Stimulated activated CD4-positive, alpha-beta T cell treated with anti-CD3 and anti-CD28 coated beads, Interleukin-12 subunit alpha, Interleukin-12 subunit beta, amount 100 ng/mL, for 4 hours (primary cell): ENCODE results near the gene RAF1.
"Not testable (repeated sequence)": the region's sequence is repeated elsewhere in the genome, so short reads cannot be mapped to it uniquely, and the experiment has no call there.

Source experiments
- DNase-seq: peaks from one replicate; pipeline ENCODE4 v3.0.0-alpha.2; 2020

RAF1 gene

DNA sequence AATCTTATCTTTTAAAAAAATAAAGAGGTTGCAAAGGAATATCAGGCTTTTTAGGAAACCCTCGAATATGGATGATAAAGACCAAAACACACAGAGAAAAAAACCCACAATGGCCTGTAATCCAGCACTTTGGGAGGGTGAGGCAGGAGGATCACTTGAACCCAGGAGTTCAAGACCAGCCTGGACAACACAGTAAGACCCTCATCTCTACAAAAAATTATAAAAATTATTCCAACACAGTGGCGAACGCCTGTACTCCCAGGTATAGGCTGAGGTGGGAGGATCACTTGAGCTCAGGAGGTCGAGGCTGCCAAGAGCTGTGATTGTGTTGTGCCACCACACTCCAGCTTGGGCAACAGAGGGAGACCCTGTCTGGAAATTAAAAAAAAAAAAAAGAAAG is 30.8 kb downstream of the RAF1 start:
- no peak for DNase-seq

DNA sequence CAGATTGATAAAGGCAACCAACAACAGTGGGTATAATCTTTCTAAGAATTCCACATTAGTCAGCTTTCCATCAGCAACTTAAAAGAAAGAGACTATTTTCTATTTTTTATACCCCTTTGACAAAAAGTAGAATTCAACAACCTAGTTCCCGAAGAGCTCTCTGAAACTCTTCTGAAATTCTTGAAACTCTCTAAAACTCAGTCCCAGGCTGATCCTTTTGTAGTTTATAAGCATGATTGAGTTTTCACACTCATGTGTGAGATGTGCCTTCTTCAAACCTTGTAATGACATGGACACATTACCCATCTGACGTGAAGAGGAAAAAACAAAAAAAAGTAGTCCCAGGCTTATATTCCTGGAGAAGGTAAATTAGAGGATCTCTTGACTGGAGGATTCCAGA is 31.4 kb downstream of the RAF1 start:
- DNase-seq: no peak

DNA sequence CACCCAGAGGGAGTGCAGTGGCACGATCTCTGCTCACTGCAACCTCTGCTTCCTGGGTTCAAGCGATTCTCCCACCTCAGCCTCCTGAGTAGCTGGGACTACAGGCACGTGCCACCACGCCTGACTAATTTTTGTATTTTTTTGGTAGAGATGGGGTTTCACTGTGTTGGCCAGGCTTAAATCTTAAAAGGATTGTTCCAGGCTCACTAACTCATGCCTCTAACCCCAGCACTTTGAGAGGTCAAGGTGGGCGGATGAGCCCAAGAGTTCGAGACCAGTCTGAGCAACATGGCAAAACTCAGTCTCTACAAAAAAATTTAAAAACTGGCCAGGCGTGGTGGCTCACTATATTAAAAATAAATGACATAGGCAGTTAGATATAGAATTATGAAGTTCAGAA is 33.1 kb downstream of the RAF1 start:
- not testable (repeated sequence) for DNase-seq

DNA sequence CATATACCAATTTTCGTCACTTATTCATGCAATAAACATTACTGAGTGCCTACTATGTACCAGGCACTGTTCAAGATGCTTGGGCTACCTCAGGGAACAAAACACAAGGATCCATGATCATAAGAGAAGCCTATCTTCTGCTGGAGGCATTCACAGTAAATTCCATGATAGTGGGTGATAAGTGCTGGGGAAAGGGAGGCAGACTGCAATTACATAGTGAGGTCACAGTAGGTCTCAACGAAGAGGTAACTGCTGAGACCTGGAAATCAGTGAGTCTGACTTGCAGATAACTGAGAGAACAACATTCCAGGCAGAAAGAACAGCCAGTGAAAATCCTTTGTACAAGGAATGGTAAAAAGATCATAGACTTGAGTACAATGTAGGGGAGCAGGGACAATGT is 33.6 kb downstream of the RAF1 start:
- DNase-seq: no peak

DNA sequence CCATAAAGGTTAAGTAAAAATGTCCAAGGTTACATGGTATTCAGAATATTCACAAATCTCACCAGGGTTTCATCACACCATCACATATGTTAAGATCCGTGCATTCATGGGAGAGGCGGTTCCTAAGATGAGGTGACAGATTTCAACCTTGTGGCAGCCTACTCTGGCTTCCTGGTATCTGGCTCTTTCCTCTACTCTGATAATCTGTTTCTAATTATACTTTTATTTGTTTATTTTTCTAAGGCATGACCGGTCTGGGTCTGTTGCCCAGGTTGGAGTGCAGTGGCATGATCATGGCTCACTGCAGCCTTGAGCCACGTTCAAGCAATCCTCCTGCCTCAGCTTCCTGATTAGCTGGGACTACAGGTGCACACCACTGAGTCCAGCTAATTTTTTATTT is 34.4 kb downstream of the RAF1 start:
- no peak for DNase-seq

DNA sequence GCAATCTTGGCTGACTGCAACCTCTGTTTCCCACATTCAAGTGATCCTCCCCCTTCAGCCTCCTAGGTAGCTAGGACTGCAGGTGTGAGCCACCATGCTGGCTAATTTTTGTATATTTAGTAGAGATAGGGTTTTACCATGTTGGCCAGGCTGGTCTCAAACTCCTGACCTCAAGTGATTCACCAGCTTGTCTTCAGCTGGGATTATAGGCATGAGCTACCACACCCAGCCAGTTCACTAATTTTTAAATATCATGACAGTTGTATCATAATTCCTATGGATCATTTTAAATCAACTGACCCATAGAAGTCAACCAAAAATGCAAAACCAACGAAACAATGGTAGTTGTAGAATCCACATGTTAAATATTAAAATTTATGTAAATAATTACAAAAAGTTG is 35.1 kb downstream of the RAF1 start:
- no peak for DNase-seq

DNA sequence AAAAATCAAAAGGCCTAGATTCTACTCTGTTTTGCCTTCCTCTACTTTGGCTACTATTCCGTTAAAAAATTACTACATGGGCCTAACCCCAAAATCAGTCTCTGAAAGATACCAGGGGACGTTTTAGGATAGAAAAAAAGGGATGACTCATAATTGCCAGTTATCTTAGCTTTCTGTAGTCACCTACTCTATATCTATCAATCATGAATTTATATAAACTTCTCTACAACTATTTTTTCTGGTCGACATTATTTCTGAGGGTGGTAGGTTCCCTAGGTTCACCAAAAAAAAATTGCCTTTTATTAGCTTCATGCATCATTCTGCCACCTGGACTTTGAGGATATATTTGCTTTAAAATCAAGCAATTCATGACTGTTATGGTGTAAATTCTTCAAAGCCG is 36.5 kb downstream of the RAF1 start:
- no peak for DNase-seq

DNA sequence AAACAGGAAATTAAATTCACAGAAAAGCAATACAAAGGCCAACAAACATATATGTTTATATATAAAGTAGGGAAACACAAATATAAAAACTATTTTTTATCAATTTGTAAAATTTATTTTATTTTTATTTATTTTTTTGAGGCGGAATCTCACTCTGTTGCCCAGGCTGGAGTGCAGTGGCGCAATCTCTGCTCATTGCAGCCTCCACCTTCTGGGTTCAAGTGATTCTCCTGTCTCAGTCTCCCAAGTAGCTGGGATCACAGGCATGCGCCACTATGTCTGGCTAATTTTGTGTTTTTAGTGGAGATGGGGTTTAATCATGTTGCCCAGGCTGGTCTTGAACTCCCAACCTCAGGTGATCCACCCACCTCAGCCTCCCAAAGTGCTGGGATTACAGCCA is 39.0 kb downstream of the RAF1 start:
- not testable (repeated sequence) for DNase-seq

DNA sequence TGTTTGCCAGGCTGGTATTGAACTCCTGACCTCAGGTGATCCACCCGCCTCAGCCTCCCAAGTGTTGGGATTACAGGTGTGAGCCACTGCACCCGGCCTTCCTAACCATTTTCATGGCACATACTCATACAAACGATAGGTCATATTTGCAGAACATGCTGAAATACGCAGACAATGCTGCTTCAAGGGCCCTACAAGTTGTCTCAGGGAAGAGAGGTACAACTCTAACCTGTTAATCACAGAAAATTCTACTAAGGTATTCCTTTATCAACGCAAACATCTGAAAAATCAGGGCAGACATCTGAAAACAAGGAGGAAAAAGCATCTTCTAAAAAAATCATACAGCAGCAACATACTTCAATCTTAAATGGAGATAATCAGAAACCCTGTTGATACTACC is 39.9 kb downstream of the RAF1 start:
- DNase-seq: no peak

DNA sequence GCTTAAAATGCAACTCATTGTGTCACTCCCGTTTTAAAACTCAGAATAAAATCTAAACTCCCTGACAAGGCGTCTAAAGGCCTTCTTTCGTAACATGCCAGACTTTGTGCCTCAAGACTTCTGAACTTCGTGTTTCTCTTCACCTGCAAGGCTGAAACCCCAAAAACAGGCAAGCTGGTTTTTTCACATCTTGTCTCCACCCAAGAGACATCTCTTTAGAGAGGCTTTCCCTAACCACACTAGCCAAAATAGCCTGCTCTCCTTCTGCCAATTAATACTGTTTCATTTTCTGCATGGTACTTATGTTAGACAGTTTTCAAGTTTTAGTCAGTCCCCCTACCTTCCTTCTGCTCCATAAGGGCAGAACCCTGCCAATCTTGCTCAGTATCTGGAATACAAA is 41.6 kb downstream of the RAF1 start:
- DNase-seq: no peak

DNA sequence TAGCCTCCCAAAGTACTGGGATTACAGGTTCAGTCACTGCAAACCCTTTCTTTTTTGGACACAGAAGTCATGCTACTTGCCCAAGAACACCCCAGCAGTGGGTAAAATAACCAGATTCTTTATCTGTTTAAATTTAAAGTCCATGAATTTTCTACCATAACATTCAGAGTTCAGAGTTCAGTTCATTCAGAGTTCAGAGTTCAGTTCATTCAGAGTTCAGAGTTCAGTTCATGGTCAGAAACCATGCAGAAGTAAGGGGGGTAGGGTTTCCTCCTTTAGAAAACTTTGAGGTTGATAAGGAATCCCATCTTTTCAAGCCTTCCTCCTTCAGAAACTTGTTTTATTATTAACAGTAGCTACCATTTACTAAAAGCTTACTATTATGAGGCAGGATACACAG is 43.2 kb downstream of the RAF1 start:
- DNase-seq: no peak

DNA sequence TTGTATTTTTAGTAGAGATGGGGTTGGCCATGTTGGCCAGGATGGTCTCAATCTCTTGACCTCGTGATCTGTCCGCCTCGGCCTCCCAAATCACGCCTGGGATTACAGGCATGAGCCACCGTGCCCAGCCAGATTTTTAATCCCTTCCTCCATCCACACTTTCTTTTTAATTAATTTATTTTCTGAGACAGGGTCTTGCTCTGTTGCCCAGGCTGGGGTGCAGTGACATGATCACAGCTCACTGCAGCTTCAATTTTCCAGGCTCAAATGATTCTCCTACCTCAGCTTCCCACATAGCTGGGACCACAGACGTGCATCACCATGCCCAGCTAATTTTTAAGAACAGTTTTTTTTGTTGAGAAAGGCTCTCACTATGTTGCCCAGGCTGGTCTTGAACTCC is 43.6 kb downstream of the RAF1 start:
- no peak for DNase-seq

DNA sequence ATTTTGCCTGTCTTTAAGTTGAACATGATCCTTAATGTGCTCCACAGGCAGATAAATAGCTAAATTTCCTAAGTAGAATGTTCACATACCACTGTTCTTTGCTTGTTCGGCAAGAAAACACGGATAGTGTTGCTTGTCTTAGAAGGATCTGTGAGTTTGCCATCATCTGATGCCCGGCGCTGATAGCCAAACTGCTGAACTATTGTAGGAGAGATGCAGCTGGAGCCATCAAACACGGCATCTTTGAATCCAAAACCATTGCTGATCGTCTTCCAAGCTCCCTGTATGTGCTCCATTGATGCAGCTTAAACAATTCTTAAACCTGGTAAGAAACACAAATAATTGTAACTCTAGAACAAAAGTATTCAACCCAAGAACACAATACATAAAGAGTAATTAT is 45.5 kb downstream of the RAF1 start:
- no peak for DNase-seq

DNA sequence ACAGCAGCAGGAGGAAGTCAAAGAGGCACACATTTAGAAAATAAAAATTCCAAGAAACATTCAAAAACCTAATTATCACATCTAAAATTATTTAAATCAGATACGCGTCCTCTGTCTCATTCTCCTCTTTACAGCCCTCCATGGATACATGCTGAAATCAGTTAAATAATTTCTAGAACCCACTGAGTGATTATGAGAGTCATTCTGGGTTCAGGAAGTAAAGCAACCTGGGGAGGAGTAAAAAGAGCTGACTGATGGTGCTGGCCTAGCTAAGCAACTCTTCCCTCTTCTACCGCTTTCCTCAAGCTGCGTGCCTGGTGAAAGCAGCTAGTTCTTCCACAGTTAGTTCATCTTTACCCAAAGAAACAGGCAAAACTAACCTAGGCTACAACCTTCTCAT is 48.7 kb downstream of the RAF1 start:
- no peak for DNase-seq

DNA sequence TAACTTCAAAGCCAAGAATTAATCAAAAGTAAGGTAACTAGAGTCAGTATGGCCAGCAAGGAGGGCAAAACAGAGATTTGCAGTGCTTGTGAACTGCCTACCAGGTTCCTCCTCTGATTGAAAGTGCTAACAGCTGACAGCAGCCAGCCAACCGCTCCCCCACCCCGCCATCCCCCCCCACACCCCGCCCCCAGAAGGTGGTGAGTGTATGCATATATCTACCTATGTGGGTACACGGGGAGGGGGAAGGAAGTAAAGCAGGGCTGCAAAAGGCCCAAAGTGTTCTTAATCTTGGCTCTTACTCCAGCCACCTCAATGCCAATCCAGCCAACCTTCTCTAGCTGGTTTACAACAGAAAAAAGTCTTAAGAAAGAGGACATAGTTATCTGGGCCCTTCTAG is 50.7 kb downstream of the RAF1 start:
- DNase-seq: no peak

DNA sequence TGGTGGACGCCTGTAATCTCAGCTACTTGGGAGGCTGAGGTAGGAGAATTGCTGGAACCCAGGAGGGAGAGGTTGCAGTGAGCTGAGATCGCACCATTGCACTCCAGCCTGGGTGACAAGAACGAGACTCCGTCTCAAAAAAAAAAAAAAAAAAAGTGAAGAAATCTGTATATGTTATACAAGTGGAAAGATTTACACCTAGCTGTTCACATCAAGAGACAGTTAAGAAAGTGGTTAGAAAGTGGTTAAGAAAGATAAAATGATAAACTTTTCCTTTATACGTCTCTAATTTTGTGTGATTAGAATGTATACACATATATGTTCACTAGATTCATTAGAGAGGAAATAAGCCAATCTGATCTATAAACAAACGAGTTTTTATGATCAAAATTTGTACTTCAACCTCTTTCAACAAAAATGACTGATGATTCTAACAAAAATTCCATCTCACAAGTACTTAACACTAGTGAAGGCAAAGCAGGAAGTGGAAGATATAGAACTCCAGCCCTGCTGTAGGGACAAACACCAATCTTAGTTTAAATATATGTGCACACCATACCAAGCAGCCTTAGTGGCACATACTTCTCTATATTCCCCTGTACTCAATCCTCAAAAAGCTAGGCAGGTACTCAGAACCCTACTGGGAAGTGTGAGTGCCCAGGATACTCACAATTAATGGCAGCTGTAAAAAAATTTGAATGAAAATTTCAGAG is 51.2 kb downstream of the RAF1 start:
- no peak for DNase-seq

DNA sequence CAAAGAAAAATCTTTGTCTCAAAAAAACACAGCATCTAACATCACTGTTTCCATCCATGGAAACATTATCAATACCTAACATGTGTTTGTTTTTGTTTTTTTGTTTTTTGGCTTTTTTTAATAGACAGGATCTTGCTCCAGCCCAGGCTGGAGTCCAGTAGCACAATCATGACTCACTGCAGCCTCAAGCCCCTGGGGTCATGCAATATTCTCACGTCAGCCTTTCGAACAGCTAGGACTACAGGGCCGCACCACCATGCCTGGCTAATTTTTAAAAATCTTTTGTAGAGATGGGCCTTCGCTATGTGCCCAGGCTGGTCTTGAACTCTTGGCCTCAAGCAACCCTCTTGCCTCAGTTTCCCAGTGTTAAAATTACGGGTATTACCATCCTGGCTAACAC is 52.8 kb downstream of the RAF1 start:
- no peak for DNase-seq

DNA sequence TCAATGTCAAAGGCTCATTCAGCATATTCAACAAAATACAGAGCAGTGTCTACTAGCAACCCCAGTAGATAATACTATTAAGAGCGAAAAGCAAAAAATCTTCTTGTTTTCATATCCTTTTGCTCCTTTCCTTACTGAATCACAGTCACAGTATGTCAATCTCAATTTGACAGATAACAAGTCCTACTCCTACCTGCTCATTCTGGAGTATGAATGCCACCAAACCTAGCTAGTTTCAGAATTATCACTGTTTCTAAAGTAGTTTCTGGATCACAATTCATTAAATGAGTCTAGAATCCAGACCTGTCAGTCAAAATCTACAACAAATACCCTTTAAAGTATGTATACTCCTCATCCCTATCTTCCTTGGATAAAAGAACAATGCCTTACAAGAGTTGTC is 55.5 kb downstream of the RAF1 start:
- no peak for DNase-seq

DNA sequence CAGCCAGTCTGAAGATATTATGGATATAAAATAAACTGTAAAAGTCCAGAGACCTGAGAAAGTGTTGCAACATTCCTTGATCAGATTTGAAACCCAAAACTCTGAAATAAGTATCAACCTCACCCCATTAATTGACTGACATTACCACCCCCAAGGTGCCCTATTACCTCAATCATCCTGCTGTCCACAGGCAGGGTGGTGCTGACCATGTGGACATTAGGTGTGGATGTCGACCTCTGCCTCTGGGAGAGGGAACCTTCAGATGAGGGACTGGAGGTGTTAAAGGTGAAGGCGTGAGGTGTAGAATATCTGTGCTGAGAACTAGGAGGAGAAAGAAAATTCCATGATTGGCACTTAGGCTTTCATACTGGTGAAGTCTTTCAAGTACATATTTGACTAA is 59.9 kb downstream of the RAF1 start:
- DNase-seq: no peak

DNA sequence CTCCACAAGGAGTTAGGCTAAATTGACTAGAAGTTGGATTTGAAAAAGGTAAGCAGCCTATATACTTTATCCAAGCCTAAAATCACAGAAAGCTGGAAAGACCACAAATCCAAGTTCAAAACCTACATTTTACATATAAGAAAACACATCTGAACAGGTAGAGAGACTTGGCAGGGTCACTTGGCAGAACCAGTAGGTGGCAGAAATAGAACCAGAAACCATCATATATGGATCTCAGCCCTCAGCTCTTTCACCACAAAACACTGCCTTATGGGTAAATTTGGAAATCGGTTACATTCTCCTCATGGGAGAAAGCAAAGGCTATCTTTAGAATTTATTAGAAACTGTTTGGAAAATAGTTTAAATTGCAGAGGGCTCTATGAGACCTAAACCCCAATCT is 62.8 kb downstream of the RAF1 start:
- no peak for DNase-seq

DNA sequence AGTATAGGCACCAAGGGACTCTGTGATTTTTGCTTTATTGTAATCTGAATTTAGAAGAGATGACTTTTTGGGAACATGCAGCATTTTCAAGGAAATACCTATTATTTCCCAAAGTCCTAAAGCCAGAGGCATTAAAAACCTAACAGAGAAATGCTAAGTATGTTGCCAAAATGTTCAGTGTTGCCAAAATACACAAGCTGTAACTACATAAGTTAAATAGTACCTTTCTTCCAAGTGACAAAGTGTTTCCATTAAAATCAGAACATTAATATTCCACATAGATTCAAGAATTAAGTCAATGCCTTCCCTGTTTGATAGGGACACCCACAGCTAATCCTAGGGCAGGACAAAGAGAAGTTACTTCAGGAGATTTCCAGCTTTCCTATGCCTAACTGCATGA is 65.0 kb downstream of the RAF1 start:
- DNase-seq: no peak

DNA sequence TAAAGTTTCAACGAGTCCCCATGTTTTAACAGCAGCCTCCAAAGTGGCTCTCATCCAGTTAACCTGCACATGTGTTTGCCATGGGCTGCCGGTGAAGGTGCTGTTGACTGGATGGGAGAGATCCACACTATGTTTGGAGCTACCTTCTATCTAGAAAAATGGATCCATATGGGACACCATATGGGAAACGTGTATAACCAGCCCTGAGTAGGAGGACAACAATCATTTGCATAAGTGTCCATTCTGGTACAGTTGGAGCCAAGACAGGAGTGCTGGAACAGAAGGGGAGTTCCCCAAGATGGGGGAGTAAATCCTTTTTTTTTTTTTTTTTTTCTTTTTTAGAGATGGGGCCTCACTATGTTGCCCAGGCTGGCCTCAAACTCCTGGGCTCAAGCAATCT is 70.4 kb downstream of the RAF1 start:
- DNase-seq: no peak

DNA sequence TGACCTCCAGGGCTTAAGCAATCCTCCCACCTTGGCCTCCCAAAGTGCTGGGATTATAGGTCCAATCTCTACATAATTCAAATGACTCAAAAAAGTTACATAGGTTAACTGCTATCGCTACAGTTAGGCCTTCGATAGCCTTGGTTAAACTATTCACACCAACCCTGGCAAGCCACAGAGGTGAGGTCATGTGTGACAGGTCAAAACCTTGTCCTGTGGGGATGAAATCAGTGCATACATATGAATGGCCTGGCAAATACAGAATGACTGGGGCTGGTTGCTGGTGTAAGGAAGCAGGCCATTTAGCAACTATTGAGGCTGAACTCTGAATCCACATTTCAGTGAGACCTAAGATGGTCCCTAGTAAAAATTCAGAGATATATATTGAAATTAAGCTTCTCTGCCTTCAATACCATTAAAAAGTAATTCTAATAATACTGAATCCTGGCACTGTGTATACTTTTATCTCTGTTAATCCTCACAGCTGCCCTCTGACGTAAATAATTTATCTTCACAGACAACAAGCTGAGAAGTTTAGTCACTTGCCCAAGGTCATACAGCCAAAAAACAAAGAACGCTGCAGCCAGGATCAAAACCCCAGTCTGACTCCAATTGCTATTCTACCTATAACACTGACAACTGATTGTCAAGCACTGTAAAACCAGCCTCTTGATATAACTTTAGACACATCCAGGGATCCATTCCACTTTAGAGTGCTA is 71.8 kb downstream of the RAF1 start:
- no peak for DNase-seq

DNA sequence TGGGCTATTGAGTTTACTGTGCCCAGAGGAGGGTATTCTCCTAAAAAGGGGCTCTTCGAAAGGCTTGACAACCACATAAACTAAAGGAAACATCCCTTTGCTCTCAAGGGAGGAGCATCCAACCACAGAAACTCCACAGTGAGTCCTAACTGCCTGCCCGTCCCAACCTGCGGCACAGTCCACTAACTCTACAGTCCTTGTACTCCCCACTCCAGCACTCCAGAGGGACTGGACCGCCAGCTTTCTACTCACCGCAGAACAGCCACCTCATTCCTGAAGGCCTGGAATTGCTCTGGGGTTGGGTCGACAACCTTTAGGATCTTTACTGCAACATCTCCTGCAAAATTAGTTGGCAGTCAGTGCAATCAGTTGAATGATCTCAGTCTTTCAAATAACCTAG is 72.5 kb downstream of the RAF1 start:
- DNase-seq: no peak

DNA sequence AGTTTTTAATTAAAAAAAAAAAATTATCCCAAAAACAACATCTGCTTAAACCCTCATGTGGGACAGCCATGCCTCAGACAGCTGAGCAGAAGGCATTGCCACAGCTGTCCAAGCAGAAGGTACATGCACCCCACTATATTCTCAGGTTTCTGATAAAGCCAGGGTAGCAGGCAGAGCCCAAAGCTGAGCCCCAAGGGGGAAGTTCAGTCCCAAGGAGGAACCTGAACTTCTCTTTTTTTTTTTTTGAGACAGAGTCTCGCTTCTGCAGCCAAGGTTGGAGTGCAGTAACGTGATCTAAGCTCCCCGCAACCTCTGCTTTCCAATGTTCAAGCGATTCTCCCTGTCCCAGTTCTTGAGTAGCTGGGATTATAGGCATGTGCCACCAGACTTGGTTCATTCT is 73.8 kb downstream of the RAF1 start:
- no peak for DNase-seq
